ENCODE measurements around the gene LAMA4. TPM values are rescaled to one million over a fixed set of nuclear protein-coding genes. Genes with fewer than 3 reads are reported as not detected.

The LAMA4 gene
- total RNA-seq, 1 experiment from 2014 or later, result 0.72 TPM

- Mint-ChIP-seq H3K36me3 (ENCODE audit: insufficient read depth, unreplicated experiment) (no peaks in the 10 kb centered on the region), H3K27ac (ENCODE audit: low read depth, unreplicated experiment) (peak overlapping the region; percentile 36), H3K27me3 (ENCODE audit: insufficient read depth, unreplicated experiment) (no peaks in the 10 kb centered on the region), H3K4me3 (ENCODE audit: unreplicated experiment) (no peak overlapping the region), H3K9me3 (ENCODE audit: unreplicated experiment) (no peaks in the 10 kb centered on the region), H3K4me1 (ENCODE audit: insufficient read depth, unreplicated experiment) (peaks cover 15% of the 10 kb centered on the region)
- no TSS peak for BruUV-seq (replicated peaks)
- intact Hi-C loops (cut with micrococcal nuclease), result no loop called here
- CTCF ChIA-PET, result interaction anchor here (0.6 to 1.8 kb wide), 8 partner anchors 12 to 584 kb away, joined by 3 to 4 read pairs (median 3); no protein-coding TSS in a partner anchor
- TF ChIP-seq, protein P1, sequence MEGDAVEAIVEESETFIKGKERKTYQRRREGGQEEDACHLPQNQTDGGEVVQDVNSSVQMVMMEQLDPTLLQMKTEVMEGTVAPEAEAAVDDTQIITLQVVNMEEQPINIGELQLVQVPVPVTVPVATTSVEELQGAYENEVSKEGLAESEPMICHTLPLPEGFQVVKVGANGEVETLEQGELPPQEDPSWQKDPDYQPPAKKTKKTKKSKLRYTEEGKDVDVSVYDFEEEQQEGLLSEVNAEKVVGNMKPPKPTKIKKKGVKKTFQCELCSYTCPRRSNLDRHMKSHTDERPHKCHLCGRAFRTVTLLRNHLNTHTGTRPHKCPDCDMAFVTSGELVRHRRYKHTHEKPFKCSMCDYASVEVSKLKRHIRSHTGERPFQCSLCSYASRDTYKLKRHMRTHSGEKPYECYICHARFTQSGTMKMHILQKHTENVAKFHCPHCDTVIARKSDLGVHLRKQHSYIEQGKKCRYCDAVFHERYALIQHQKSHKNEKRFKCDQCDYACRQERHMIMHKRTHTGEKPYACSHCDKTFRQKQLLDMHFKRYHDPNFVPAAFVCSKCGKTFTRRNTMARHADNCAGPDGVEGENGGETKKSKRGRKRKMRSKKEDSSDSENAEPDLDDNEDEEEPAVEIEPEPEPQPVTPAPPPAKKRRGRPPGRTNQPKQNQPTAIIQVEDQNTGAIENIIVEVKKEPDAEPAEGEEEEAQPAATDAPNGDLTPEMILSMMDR (IDR thresholded peaks at IDR 0.05; ENCODE audit: unreplicated experiment), result no peak
- DNase-seq (ENCODE audit: unreplicated experiment), result peak; percentile 37
- POLR2A ChIA-PET, result interaction anchor here (0.7 to 2.3 kb wide), 3 partner anchors 14 to 28 kb away, joined by 3 to 6 read pairs (median 3); no protein-coding TSS in a partner anchor
These were observed 36.9 kb upstream of the LAMA4 start for GRCh38 chr6:112291161-112291762.

- intact Hi-C loops (cut with micrococcal nuclease), result no loop called here
- H3K4me3 Mint-ChIP-seq (ENCODE audit: unreplicated experiment), result no peak overlapping the region
- H3K4me1 Mint-ChIP-seq (ENCODE audit: insufficient read depth, unreplicated experiment), result peaks cover 15% of the 10 kb centered on the region
- TF ChIP-seq, protein P1 (IDR thresholded peaks at IDR 0.05; ENCODE audit: unreplicated experiment), result no peak
- BruUV-seq (replicated peaks), result no TSS peak
- ChIA-PET POLR2A (interaction anchor here (0.6 kb wide), 2 partner anchors 22 to 1459 kb away, joined by 3 to 4 read pairs; no protein-coding TSS in a partner anchor), CTCF (interaction anchor here (1.5 kb wide), 1 partner anchor 109 kb away, joined by 5 read pairs; no protein-coding TSS in a partner anchor)
- no peaks in the 10 kb centered on the region for H3K9me3 Mint-ChIP-seq (ENCODE audit: unreplicated experiment)
- DNase-seq (ENCODE audit: unreplicated experiment), result peak; percentile 23
- no peaks in the 10 kb centered on the region for H3K36me3 Mint-ChIP-seq (ENCODE audit: insufficient read depth, unreplicated experiment)
- no peaks in the 10 kb centered on the region for H3K27me3 Mint-ChIP-seq (ENCODE audit: insufficient read depth, unreplicated experiment)
- H3K27ac Mint-ChIP-seq (ENCODE audit: low read depth, unreplicated experiment), result no peak overlapping the region
These were observed 34.7 kb upstream of the LAMA4 start for GRCh38 chr6:112289038-112289566.

DNA sequence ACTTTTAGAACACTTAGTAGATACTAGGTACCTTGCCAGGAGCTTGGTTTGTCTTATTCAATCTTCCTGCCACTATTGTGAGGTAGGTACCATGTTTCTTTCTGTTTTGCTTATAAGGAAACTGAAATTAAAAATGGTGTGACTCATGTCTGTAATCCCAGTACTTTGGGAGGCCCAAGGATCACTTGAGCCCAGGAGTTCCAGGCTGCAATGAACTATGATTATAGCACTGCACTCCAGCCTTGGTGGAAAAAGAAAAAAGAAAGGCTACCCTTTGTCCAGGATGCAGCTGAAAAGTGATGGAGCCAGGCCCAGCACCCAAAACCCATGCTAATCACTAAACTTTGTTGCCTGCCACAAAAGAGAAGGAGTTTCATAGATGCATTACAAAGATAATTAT, 34.1 kb upstream of the LAMA4 start:
- Mint-ChIP-seq H3K4me1 (ENCODE audit: insufficient read depth, unreplicated experiment) (peaks cover 15% of the 10 kb centered on the region), H3K9me3 (ENCODE audit: unreplicated experiment) (no peaks in the 10 kb centered on the region), H3K4me3 (ENCODE audit: unreplicated experiment) (no peak overlapping the region), H3K27me3 (ENCODE audit: insufficient read depth, unreplicated experiment) (no peaks in the 10 kb centered on the region), H3K27ac (ENCODE audit: low read depth, unreplicated experiment) (no peak overlapping the region), H3K36me3 (ENCODE audit: insufficient read depth, unreplicated experiment) (no peaks in the 10 kb centered on the region)
- BruUV-seq (replicated peaks), result no TSS peak
- intact Hi-C loops (cut with micrococcal nuclease), result no loop called here
- TF ChIP-seq, protein P1 (IDR thresholded peaks at IDR 0.05; ENCODE audit: unreplicated experiment), result no peak
- POLR2A ChIA-PET, result interaction anchor here (0.6 to 1.2 kb wide), 2 partner anchors 20 to 40 kb away, joined by 3 to 4 read pairs; no protein-coding TSS in a partner anchor
- no peak for DNase-seq (ENCODE audit: unreplicated experiment)
- CTCF ChIA-PET, result interaction anchor here (0.7 to 1.2 kb wide), 3 partner anchors 18 to 1571 kb away, joined by 3 to 5 read pairs (median 3); no protein-coding TSS in a partner anchor

- no TSS peak for BruUV-seq (replicated peaks)
- H3K4me1 Mint-ChIP-seq (ENCODE audit: insufficient read depth, unreplicated experiment), result peaks cover 15% of the 10 kb centered on the region
- no peak for DNase-seq (ENCODE audit: unreplicated experiment)
- TF ChIP-seq, protein P1 (IDR thresholded peaks at IDR 0.05; ENCODE audit: unreplicated experiment), result no peak
- ChIA-PET POLR2A (interaction anchor here (0.7 to 1.2 kb wide), 2 partner anchors 21 to 33 kb away, joined by 3 read pairs; partner anchors contain the start of gene LAMA4), CTCF (interaction anchor here (0.6 to 1.2 kb wide), 4 partner anchors 19 to 1571 kb away, joined by 3 to 5 read pairs (median 4); no protein-coding TSS in a partner anchor)
- H3K9me3 Mint-ChIP-seq (ENCODE audit: unreplicated experiment), result no peaks in the 10 kb centered on the region
- H3K27me3 Mint-ChIP-seq (ENCODE audit: insufficient read depth, unreplicated experiment), result no peaks in the 10 kb centered on the region
- H3K4me3 Mint-ChIP-seq (ENCODE audit: unreplicated experiment), result no peak overlapping the region
- H3K36me3 Mint-ChIP-seq (ENCODE audit: insufficient read depth, unreplicated experiment), result no peaks in the 10 kb centered on the region
- intact Hi-C loops (cut with micrococcal nuclease), result no loop called here
- no peak overlapping the region for H3K27ac Mint-ChIP-seq (ENCODE audit: low read depth, unreplicated experiment)
These were observed 33.3 kb upstream of the LAMA4 start for GRCh38 chr6:112287577-112288225.
